HepG2 (cell line): ENCODE measurements around the gene ZKSCAN1. TPM values are rescaled to one million over a fixed set of nuclear protein-coding genes. Genes with fewer than 3 reads are reported as not detected.

ENCODE experiments used
- BORCS8-MEF2B ChIP-seq: sonication (generic); formaldehyde crosslinking; IDR thresholded peaks from 2 replicates; pipeline ENCODE4 v1.8.0; 2022; ENCODE audit warnings: mild to moderate bottlenecking, missing genetic modification reagents
- CENPBD1 ChIP-seq: sonication (generic); formaldehyde crosslinking; IDR thresholded peaks from 2 replicates; pipeline ENCODE4 v1.8.0; 2022; ENCODE audit warnings: missing genetic modification reagents, low read depth, mild to moderate bottlenecking, borderline replicate concordance
- EEA1 ChIP-seq: sonication (generic); formaldehyde crosslinking; IDR thresholded peaks from 2 replicates; pipeline ENCODE4 v1.5.1; 2020; ENCODE audit warnings: mild to moderate bottlenecking, missing genetic modification reagents, borderline replicate concordance
- GABPA ChIP-seq, 2 experiments: IDR thresholded peaks; 2 replicates each; pipeline ENCODE4 v1.6.1; 2011 to 2016; ENCODE audit warnings: low read depth in 2 of 2, low read length in 1 of 2, missing biosample characterization in 1 of 2, missing genetic modification characterization in 1 of 2
- HIVEP1 ChIP-seq: sonication (generic); formaldehyde crosslinking; IDR thresholded peaks from 2 replicates; pipeline ENCODE4 v1.4.0; 2020; ENCODE audit warnings: mild to moderate bottlenecking, missing genetic modification reagents
- KDM6A ChIP-seq: IDR thresholded peaks from 2 replicates; pipeline ENCODE4 v1.6.1; 2016; ENCODE audit warnings: low read depth
- NPAS2 ChIP-seq: sonication (generic); formaldehyde crosslinking; IDR thresholded peaks from 2 replicates; pipeline ENCODE4 v1.8.0; 2022; ENCODE audit warnings: mild to moderate bottlenecking, missing genetic modification reagents, borderline replicate concordance
- RFX1 ChIP-seq: fragments of 450-650 bp; IDR thresholded peaks from 2 replicates; pipeline ENCODE4 v1.6.1; 2017
- SAFB2 ChIP-seq: sonication (generic); formaldehyde crosslinking; IDR thresholded peaks from 2 replicates; pipeline ENCODE4 v1.5.1; 2020; ENCODE audit warnings: missing genetic modification reagents, low read depth, mild to moderate bottlenecking, borderline replicate concordance
- SMARCC2 ChIP-seq: fragments of 450-650 bp; IDR thresholded peaks from 2 replicates; pipeline ENCODE4 v1.6.1; 2017; ENCODE audit warnings: antibody characterized with exemption, mild to moderate bottlenecking
- SNAI1 ChIP-seq: sonication (generic); formaldehyde crosslinking; IDR thresholded peaks from 2 replicates; pipeline ENCODE4 v1.5.0; 2020; ENCODE audit warnings: mild to moderate bottlenecking, missing genetic modification reagents, borderline replicate concordance
- SPEN ChIP-seq: sonication (generic); formaldehyde crosslinking; IDR thresholded peaks from 2 replicates; pipeline ENCODE4 v1.5.1; 2020; ENCODE audit warnings: low read depth, mild to moderate bottlenecking, missing genetic modification reagents
- ZFP1 ChIP-seq: IDR thresholded peaks from 2 replicates; pipeline ENCODE4 v1.6.1; 2016
- ZNF317 ChIP-seq: sonication (generic); formaldehyde crosslinking; IDR thresholded peaks from 2 replicates; pipeline ENCODE4 v1.5.0; 2020; ENCODE audit warnings: mild to moderate bottlenecking, missing genetic modification reagents
- ZNF407 ChIP-seq: sonication (generic); formaldehyde crosslinking; IDR thresholded peaks from one replicate; pipeline ENCODE4 v1.5.1; 2020; ENCODE audit warnings: mild to moderate bottlenecking, missing genetic modification reagents; ENCODE audit errors: not compliant biosample characterization
- ZNF775 ChIP-seq: sonication (generic); formaldehyde crosslinking; IDR thresholded peaks from 2 replicates; pipeline ENCODE4 v1.4.0; 2020; ENCODE audit warnings: missing genetic modification reagents, mild to moderate bottlenecking, moderate library complexity, borderline replicate concordance
- polyA plus RNA-seq, 8 experiments: library from polyadenylated mRNA; depleted of rRNA in 3 of 8; stranded (reverse) in 7 of 8; unstranded in 1 of 8; fragments of >200 nt; fragmentation: Illumina TruSeq in 4 of 8; extraction: Trizol in 4 of 8; gene quantifications; 2 replicates each; pipeline versions ENCODE4 v1.2.1 to v1.2.3, GENCODE V29; 2011 to 2016; ENCODE audit warnings: low read depth in 4 of 8, missing spikeins in 1 of 8, mixed read lengths in 1 of 8; ENCODE audit not compliant: insufficient read depth in 1 of 8
- total RNA-seq, 5 experiments: library from RNA; depleted of rRNA; stranded (reverse); fragments of >200 nt; fragmentation: Illumina TruSeq; extraction: Trizol; gene quantifications; 2 replicates each; pipeline ENCODE4 v1.2.3, GENCODE V29; 2016; ENCODE audit warnings: low read depth in 1 of 5
- TF ChIP-seq, protein P1 (sequence below): IDR thresholded peaks from 2 replicates; pipeline ENCODE4 v1.6.1; 2016; ENCODE audit warnings: missing compliant biosample characterization, missing genetic modification reagents, borderline replicate concordance

Gene ZKSCAN1
- total and polyA plus RNA-seq, 2 of the 13 experiments (the other 11 are each of a cell fraction or from before 2014, with no cell fraction given): 46.4 to 60.6 TPM

GRCh38 chr7:100015232-100016214 is at the start of gene ZKSCAN1 (continued):
- TF ChIP-seq SMARCC2 (no peak), KDM6A (CRISPR knock-in tag) (no peak), ZNF775 (no peak), EEA1 (CRISPR knock-in tag) (no peak), CENPBD1 (no peak), SAFB2 (no peak), BORCS8-MEF2B (peak; percentile 39; the same call in 1 of the 2 replicates), GABPA (IDR thresholded peaks at IDR 0.05; ENCODE audit: low read depth, low read length) (peak; percentile 96), GABPA (CRISPR knock-in tag; IDR thresholded peaks at IDR 0.05; ENCODE audit: low read depth) (peak; percentile 98), HIVEP1 (CRISPR knock-in tag) (no peak), SPEN (peak; percentile 85), SNAI1 (no peak), RFX1 (no peak), ZFP1 (CRISPR knock-in tag) (no peak; the same call in 1 of the 2 replicates), ZNF317 (CRISPR knock-in tag) (peak; percentile 60; the same call in 1 of the 2 replicates), NPAS2 (CRISPR knock-in tag) (no peak), ZNF407 (CRISPR knock-in tag) (no peak)
- TF ChIP-seq, protein P1, sequence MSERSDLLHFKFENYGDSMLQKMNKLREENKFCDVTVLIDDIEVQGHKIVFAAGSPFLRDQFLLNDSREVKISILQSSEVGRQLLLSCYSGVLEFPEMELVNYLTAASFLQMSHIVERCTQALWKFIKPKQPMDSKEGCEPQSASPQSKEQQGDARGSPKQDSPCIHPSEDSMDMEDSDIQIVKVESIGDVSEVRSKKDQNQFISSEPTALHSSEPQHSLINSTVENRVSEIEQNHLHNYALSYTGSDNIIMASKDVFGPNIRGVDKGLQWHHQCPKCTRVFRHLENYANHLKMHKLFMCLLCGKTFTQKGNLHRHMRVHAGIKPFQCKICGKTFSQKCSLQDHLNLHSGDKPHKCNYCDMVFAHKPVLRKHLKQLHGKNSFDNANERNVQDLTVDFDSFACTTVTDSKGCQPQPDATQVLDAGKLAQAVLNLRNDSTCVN: 0 out of 2 replicates have a peak, but pooled peaks have one; percentile 23
